WERI-Rb-1 (cell line): Measurements from ENCODE around the gene KLHL29.

Experiments used
- DNase-seq: peaks from one replicate; pipeline ENCODE4 v3.0.0-alpha.2; 2020
- H3K27ac ChIP-seq: fragments of 250-450 bp; sonication (Bioruptor Pico); 2 replicates; pipeline ENCODE4 v1.5.1; 2020; ENCODE audit warnings: mild to moderate bottlenecking, moderate library complexity
- H3K27me3 ChIP-seq: fragments of 250-450 bp; sonication (Bioruptor Pico); 2 replicates; pipeline ENCODE4 v1.5.1; 2021; ENCODE audit warnings: mild to moderate bottlenecking, low read depth, moderate library complexity; ENCODE audit not compliant: insufficient read depth, severe bottlenecking
- H3K36me3 ChIP-seq: fragments of 250-450 bp; sonication (Bioruptor Pico); 2 replicates; pipeline ENCODE4 v1.5.1; 2020; ENCODE audit warnings: mild to moderate bottlenecking, moderate library complexity
- H3K4me3 ChIP-seq: 2 replicates; pipeline ENCODE4 v1.5.1; 2011; ENCODE audit warnings: low read depth, mild to moderate bottlenecking, control low read depth, low read length
- H3K9me3 ChIP-seq: fragments of 250-450 bp; sonication (Bioruptor Pico); 2 replicates; pipeline ENCODE4 v1.5.1; 2021; ENCODE audit warnings: mild to moderate bottlenecking, moderate library complexity; ENCODE audit not compliant: severe bottlenecking
- CTCF ChIP-seq: IDR thresholded peaks from 2 replicates; pipeline ENCODE4 v1.5.1; 2011; ENCODE audit warnings: low read depth, mild to moderate bottlenecking, control low read depth, inconsistent platforms, low read length

KLHL29 gene

GRCh38 chr2:23433282-23433681 is 48.3 kb downstream of the KLHL29 start:
- H3K27ac ChIP-seq = no peak overlapping the region
- DNase-seq = peak; percentile 4
- H3K27me3 ChIP-seq = no peaks in the 10 kb centered on the region
- peaks cover 3% of the 10 kb centered on the region for H3K9me3 ChIP-seq
- TF ChIP-seq CTCF = no peak
- peaks cover 2% of the 10 kb centered on the region; the same call in 1 of the 2 replicates for H3K36me3 ChIP-seq
- no peak overlapping the region for H3K4me3 ChIP-seq

GRCh38 chr2:23434721-23435121 is 49.7 kb downstream of the KLHL29 start:
- no peaks in the 10 kb centered on the region for H3K27me3 ChIP-seq
- H3K9me3 ChIP-seq = peaks cover 3% of the 10 kb centered on the region
- H3K36me3 ChIP-seq = no peaks in the 10 kb centered on the region
- no peak overlapping the region for H3K4me3 ChIP-seq
- H3K27ac ChIP-seq = no peak overlapping the region
- DNase-seq = peak; percentile 18
- TF ChIP-seq CTCF = no peak

- peak; percentile 2 for DNase-seq
- Histone ChIP-seq H3K4me3 (no peak overlapping the region), H3K27me3 (no peaks in the 10 kb centered on the region), H3K9me3 (peaks cover 3% of the 10 kb centered on the region), H3K27ac (no peak overlapping the region), H3K36me3 (no peaks in the 10 kb centered on the region)
- no peak for TF ChIP-seq CTCF
Measured at GRCh38 chr2:23435250-23436035, 50.5 kb downstream of the KLHL29 start.

GRCh38 chr2:23436346-23437098 is 51.5 kb downstream of the KLHL29 start:
- no peaks in the 10 kb centered on the region for H3K36me3 ChIP-seq
- H3K27me3 ChIP-seq = no peaks in the 10 kb centered on the region
- peak; percentile 1 for DNase-seq
- no peak for TF ChIP-seq CTCF
- H3K27ac ChIP-seq = no peak overlapping the region
- no peak overlapping the region for H3K4me3 ChIP-seq
- H3K9me3 ChIP-seq = peaks cover 8% of the 10 kb centered on the region

- Histone ChIP-seq H3K4me3 (no peak overlapping the region), H3K27me3 (no peaks in the 10 kb centered on the region), H3K9me3 (peaks cover 10% of the 10 kb centered on the region), H3K36me3 (no peaks in the 10 kb centered on the region), H3K27ac (no peak overlapping the region)
- no peak for DNase-seq
- TF ChIP-seq CTCF = no peak
Measured at GRCh38 chr2:23441414-23441813, 56.4 kb downstream of the KLHL29 start.
